K562 (cell line): ENCODE data around the gene TAS2R40. TPM values are rescaled to one million over a fixed set of nuclear protein-coding genes. Genes with fewer than 3 reads are reported as not detected.

ENCODE experiments used
- ELF1 ChIP-seq: fragments of 200-800 bp; sonication (Bioruptor generic); IDR thresholded peaks from 2 replicates; pipeline ENCODE4 v1.6.1; 2016; ENCODE audit warnings: missing genetic modification characterization, missing compliant biosample characterization
- ELF4 ChIP-seq: fragments of 450-650 bp; formaldehyde crosslinking; IDR thresholded peaks from 2 replicates; pipeline ENCODE4 v1.4.0; 2022; ENCODE audit warnings: missing genetic modification characterization
- EP300 ChIP-seq: IDR thresholded peaks from 2 replicates; pipeline ENCODE4 v1.6.1; 2012; ENCODE audit warnings: low read length, improper control_type of control experiment
- GATAD2B ChIP-seq: fragments of 450-650 bp; IDR thresholded peaks from 2 replicates; pipeline ENCODE4 v1.6.1; 2017; ENCODE audit warnings: mild to moderate bottlenecking, borderline replicate concordance
- MTA2 ChIP-seq: fragments of 450-650 bp; IDR thresholded peaks from 2 replicates; pipeline ENCODE4 v1.6.1; 2016; ENCODE audit warnings: low read depth
- NFIC ChIP-seq: fragments of 450-650 bp; IDR thresholded peaks from 2 replicates; pipeline ENCODE4 v1.6.1; 2017; ENCODE audit warnings: mild to moderate bottlenecking, inconsistent platforms
- NFIX ChIP-seq: fragments of 250-450 bp; sonication (Bioruptor Pico); IDR thresholded peaks from 2 replicates; pipeline ENCODE4 v1.4.0; 2020; ENCODE audit warnings: low read depth, mild to moderate bottlenecking, moderate library complexity
- PTBP1 ChIP-seq: fragments of 200-400 bp; formaldehyde crosslinking; IDR thresholded peaks from 2 replicates; pipeline ENCODE4 v1.6.1; 2017; ENCODE audit warnings: low read depth, low read length
- RAD51 ChIP-seq: fragments of 450-650 bp; IDR thresholded peaks from 2 replicates; pipeline ENCODE4 v1.7.1; 2016; ENCODE audit warnings: low read depth, mild to moderate bottlenecking, borderline replicate concordance
- RBM22 ChIP-seq: fragments of 200-400 bp; formaldehyde crosslinking; IDR thresholded peaks from 2 replicates; pipeline ENCODE4 v1.6.1; 2018; ENCODE audit warnings: low read length, low read depth; ENCODE audit not compliant: poor library complexity, severe bottlenecking
- RNF2 ChIP-seq: sonication (generic); IDR thresholded peaks from 2 replicates; pipeline ENCODE4 v1.6.1; 2016
- SMAD3 ChIP-seq: fragments of 450-650 bp; formaldehyde crosslinking; conservative IDR thresholded peaks from 2 replicates; pipeline ENCODE4 v1.4.0; 2020; ENCODE audit warnings: mild to moderate bottlenecking
- STAT5B ChIP-seq: fragments of 250-450 bp; sonication (Bioruptor Pico); IDR thresholded peaks from 2 replicates; pipeline ENCODE4 v1.8.0; 2021; ENCODE audit warnings: mild to moderate bottlenecking, inconsistent platforms
- TFAM ChIP-seq: fragments of 250-450 bp; sonication (Bioruptor Pico); conservative IDR thresholded peaks from 2 replicates; pipeline ENCODE4 v1.5.0; 2021; ENCODE audit warnings: mild to moderate bottlenecking, moderate library complexity
- ZNF253 ChIP-seq: fragments of 250-450 bp; sonication (Bioruptor Pico); conservative IDR thresholded peaks from 2 replicates; pipeline ENCODE4 v1.6.1; 2021; ENCODE audit warnings: mild to moderate bottlenecking
- ZNF324 ChIP-seq: fragments of 250-450 bp; sonication (Bioruptor Pico); IDR thresholded peaks from 2 replicates; pipeline ENCODE4 v1.4.0; 2020; ENCODE audit warnings: mild to moderate bottlenecking
- ZNF584 ChIP-seq: fragments of 200-800 bp; sonication (Bioruptor generic); IDR thresholded peaks from 2 replicates; pipeline ENCODE4 v1.6.1; 2016; ENCODE audit warnings: low read depth, mild to moderate bottlenecking, missing genetic modification characterization, missing compliant biosample characterization
- polyA plus RNA-seq, 8 experiments: library from polyadenylated mRNA; depleted of rRNA in 4 of 8; stranded (reverse) in 5 of 8; unstranded in 3 of 8; fragments of >200 nt; fragmentation: Nextera tagmentation in 2 of 8; fragmentation: Illumina TruSeq in 1 of 8; extraction: Ambion mirVana in 2 of 8; extraction: Trizol in 1 of 8; gene quantifications; 2 replicates each; pipeline versions ENCODE4 v1.2.1 to v1.2.3, GENCODE V29; 2011 to 2014; ENCODE audit warnings: inconsistent platforms in 1 of 8, missing spikeins in 1 of 8
- total RNA-seq, 7 experiments: library from RNA; depleted of rRNA in 6 of 7; stranded (reverse); fragments of >200 nt in 6 of 7; fragmentation: Illumina TruSeq in 2 of 7; extraction: Trizol in 2 of 7; gene quantifications; 2 replicates each; pipeline versions ENCODE4 v1.2.1 to v1.2.3, GENCODE V29; 2011 to 2021; ENCODE audit warnings: low replicate concordance in 1 of 7
- TF ChIP-seq, protein P1 (sequence below): fragments of 250-450 bp; sonication (Bioruptor Pico); IDR thresholded peaks from 2 replicates; pipeline ENCODE4 v1.5.0; 2020; ENCODE audit warnings: mild to moderate bottlenecking
- TF ChIP-seq, protein P2 (sequence below): sonication (generic); formaldehyde crosslinking; IDR thresholded peaks from 2 replicates; pipeline ENCODE4 v1.9.0; 2022; ENCODE audit warnings: mild to moderate bottlenecking, missing genetic modification reagents
- TF ChIP-seq, protein P3 (sequence below): fragments of 200-800 bp; sonication (Bioruptor generic); IDR thresholded peaks from 2 replicates; pipeline ENCODE4 v1.6.1; 2017; ENCODE audit warnings: missing genetic modification characterization, missing compliant biosample characterization
- TF ChIP-seq, protein P4 (sequence below): fragments of 200-800 bp; sonication (Bioruptor generic); IDR thresholded peaks from 2 replicates; pipeline ENCODE4 v1.6.1; 2017; ENCODE audit warnings: missing genetic modification characterization, missing compliant biosample characterization
- TF ChIP-seq, protein P5 (sequence below): fragments of 250-450 bp; sonication (Bioruptor Pico); IDR thresholded peaks from 2 replicates; pipeline ENCODE4 v1.8.0; 2021; ENCODE audit warnings: borderline replicate concordance, mild to moderate bottlenecking, moderate library complexity; ENCODE audit not compliant: poor library complexity, severe bottlenecking

Gene TAS2R40
- total and polyA plus RNA-seq, 9 of the 15 experiments (the other 6 are each of a cell fraction or from before 2014, with no cell fraction given) = not detected

DNA sequence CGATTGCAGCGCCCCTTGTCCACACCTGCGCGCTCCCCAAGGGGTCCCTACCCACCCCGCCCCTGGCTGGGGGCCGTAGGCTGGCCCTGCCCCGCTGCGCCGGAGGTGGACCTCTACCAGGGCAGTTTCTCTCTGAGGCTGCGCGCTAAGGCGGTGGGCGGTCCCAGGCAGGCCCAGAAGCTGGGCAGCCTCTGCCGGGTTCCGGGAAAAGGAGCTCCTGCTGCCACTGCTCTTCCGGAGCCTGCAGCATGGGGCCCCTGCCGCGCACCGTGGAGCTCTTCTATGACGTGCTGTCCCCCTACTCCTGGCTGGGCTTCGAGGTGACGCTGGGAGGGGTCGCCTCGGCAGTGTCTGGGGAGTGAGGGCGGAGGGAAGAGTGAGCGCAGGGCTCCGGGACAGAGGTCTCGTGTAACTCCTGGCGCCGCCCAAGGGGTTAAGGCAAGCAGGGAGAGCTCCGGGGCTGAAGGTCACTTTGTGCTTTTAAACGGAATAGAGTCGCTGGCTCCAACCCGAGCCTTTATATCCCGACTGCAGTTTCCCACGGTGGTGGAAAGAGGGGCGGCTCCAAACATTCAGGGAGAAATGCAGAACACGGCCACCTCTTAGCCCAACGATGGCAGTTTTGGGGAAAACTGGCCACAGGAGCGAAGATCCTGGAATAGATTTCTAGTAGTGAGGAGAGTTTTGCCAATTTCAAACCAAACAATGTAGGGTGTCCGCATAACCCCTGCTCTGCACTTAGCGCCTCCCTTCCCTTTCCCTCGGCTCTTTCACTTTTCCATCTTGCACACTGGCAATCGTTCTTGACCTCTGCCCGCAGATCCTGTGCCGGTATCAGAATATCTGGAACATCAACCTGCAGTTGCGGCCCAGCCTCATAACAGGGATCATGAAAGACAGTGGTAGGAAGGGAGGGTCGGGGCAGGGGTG, 41.7 kb downstream of the TAS2R40 start, which contains the start of gene GSTK1 (continued):
- TF ChIP-seq GATAD2B = peak; percentile 56; the same call in 1 of the 2 replicates
- TF ChIP-seq TFAM (CRISPR knock-in tag) = no peak
- TF ChIP-seq, protein P1, sequence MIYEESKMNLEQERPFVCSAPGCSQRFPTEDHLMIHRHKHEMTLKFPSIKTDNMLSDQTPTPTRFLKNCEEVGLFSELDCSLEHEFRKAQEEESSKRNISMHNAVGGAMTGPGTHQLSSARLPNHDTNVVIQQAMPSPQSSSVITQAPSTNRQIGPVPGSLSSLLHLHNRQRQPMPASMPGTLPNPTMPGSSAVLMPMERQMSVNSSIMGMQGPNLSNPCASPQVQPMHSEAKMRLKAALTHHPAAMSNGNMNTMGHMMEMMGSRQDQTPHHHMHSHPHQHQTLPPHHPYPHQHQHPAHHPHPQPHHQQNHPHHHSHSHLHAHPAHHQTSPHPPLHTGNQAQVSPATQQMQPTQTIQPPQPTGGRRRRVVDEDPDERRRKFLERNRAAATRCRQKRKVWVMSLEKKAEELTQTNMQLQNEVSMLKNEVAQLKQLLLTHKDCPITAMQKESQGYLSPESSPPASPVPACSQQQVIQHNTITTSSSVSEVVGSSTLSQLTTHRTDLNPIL (CRISPR knock-in tag) = no peak
- no peak for TF ChIP-seq STAT5B (CRISPR knock-in tag)
- no peak for TF ChIP-seq ZNF253
- TF ChIP-seq SMAD3 = peak; percentile 77; the same call in 1 of the 2 replicates
- TF ChIP-seq EP300 = peak; percentile 43; the same call in 1 of the 2 replicates
- TF ChIP-seq, protein P2, sequence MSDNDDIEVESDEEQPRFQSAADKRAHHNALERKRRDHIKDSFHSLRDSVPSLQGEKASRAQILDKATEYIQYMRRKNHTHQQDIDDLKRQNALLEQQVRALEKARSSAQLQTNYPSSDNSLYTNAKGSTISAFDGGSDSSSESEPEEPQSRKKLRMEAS (CRISPR knock-in tag) = peak; percentile 47; the same call in 1 of the 2 replicates
- TF ChIP-seq, protein P3, sequence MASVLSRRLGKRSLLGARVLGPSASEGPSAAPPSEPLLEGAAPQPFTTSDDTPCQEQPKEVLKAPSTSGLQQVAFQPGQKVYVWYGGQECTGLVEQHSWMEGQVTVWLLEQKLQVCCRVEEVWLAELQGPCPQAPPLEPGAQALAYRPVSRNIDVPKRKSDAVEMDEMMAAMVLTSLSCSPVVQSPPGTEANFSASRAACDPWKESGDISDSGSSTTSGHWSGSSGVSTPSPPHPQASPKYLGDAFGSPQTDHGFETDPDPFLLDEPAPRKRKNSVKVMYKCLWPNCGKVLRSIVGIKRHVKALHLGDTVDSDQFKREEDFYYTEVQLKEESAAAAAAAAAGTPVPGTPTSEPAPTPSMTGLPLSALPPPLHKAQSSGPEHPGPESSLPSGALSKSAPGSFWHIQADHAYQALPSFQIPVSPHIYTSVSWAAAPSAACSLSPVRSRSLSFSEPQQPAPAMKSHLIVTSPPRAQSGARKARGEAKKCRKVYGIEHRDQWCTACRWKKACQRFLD = peak; percentile 27; the same call in 1 of the 2 replicates
- TF ChIP-seq ELF1 (tag) = peak; percentile 89
- peak; percentile 60 for TF ChIP-seq NFIC
- TF ChIP-seq RNF2 = no peak
- TF ChIP-seq ELF4 (CRISPR knock-in tag) = peak; percentile 31; the same call in 1 of the 2 replicates
- TF ChIP-seq RBM22 = no peak
- no peak for TF ChIP-seq NFIX (CRISPR knock-in tag)
- TF ChIP-seq, protein P4, sequence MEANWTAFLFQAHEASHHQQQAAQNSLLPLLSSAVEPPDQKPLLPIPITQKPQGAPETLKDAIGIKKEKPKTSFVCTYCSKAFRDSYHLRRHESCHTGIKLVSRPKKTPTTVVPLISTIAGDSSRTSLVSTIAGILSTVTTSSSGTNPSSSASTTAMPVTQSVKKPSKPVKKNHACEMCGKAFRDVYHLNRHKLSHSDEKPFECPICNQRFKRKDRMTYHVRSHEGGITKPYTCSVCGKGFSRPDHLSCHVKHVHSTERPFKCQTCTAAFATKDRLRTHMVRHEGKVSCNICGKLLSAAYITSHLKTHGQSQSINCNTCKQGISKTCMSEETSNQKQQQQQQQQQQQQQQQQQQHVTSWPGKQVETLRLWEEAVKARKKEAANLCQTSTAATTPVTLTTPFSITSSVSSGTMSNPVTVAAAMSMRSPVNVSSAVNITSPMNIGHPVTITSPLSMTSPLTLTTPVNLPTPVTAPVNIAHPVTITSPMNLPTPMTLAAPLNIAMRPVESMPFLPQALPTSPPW (CRISPR knock-in tag) = peak; percentile 74
- TF ChIP-seq RAD51 = no peak
- 0 out of 2 replicates have a peak, but pooled peaks have one; percentile 46 for TF ChIP-seq PTBP1
- TF ChIP-seq, protein P5, sequence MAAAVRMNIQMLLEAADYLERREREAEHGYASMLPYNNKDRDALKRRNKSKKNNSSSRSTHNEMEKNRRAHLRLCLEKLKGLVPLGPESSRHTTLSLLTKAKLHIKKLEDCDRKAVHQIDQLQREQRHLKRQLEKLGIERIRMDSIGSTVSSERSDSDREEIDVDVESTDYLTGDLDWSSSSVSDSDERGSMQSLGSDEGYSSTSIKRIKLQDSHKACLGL (CRISPR knock-in tag) = peak; percentile 18
- no peak for TF ChIP-seq MTA2
- TF ChIP-seq ZNF324 (CRISPR knock-in tag) = no peak
- no peak for TF ChIP-seq ZNF584 (CRISPR knock-in tag)
